Epidermal melanocyte (primary cell): ENCODE results near the gene SPDYE3.

Experiments
- DNase-seq: peaks from one replicate; pipeline ENCODE4 v3.0.0; 2011; ENCODE audit warnings: low spot score; ENCODE audit not compliant: insufficient read length

The SPDYE3 gene

GRCh38 chr7:100371561-100372171, 64.2 kb downstream of the SPDYE3 start:
- DNase-seq: no peak
